GM18499 (cell line): ENCODE measurements around the gene HBS1L.
A peak's percentile ranks its signal among the peaks of the same experiment; 100 is the strongest.

Source experiments
- ATAC-seq: cut with Tn5 transposase; IDR thresholded peaks from one replicate; pipeline ENCODE4 v1.9.1; 2021; ENCODE audit warnings: moderate number of reproducible peaks; ENCODE audit not compliant: insufficient read depth, unreplicated experiment

The HBS1L gene

DNA sequence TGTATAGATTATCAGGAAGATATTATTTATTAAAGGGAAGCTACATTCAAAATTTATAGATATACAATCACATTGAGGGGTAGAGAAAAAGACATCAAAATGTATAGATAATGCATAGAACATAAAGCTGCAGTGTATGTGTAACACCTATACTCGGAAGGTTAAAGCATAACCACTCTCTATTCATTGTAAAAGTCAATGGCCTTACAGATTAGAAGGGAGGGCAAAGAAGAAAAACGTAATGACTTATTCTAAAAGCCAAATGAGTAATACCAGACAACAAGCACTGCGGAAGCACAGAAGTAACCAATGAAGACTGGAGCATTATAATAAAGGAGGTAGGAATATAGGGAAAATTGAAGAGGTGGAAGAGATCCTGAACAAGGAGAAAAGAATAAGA lies 11.3 kb downstream of the HBS1L start:
- no peak for ATAC-seq

GRCh38 chr6:135038335-135038734 lies 16.3 kb downstream of the HBS1L start:
- no peak for ATAC-seq

DNA sequence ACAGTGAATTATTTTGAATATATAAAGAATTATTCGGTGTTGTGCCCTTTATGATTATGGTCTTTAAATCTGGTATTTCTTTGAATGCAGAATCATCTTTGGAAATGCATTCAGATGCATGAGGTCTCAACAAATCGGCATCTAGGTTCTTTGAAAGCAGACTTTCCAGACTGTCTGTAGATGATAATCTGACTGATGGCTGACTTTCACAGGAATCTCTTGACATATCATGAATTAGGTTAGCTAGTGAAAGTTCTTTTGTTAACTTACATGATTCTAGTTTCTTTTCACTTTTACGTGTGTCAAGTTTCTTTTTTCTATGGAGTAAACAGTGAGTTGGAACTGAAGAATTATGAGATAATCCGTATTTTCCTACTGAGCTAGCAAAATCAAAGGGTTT lies 17.1 kb downstream of the HBS1L start:
- no peak for ATAC-seq

DNA sequence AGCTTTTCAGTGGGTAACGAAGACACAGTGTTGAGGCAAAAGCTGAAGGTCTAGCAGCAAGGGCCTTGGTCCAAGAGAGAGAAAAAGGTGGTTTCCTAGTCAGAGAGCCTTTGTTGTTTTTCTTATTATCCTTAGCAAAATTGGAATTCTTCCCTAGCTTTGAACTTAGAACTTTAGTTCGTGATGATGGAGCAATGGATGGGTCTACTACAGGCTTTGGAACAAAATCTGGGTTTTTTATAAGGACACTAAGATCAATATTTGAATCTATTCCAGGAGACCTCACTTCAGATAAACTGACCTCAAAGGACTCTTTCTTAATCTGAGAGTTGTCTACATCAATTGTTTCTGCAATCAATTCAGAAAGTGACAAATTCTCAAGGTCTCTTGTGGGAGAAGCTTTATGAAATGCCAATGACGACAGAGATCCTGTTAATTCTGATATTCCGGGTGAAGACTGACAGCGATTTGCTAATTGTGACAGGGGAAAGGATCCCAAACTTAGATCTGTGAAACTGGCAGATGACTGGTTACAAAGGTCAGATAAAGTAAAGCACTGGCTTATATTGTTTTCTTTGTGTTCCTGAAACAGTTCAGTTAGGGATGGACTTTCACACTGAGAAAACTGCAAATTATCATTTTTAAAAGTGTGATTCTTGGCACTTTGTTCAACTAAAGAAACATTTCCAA lies 17.7 kb downstream of the HBS1L start:
- ATAC-seq, result no peak

DNA sequence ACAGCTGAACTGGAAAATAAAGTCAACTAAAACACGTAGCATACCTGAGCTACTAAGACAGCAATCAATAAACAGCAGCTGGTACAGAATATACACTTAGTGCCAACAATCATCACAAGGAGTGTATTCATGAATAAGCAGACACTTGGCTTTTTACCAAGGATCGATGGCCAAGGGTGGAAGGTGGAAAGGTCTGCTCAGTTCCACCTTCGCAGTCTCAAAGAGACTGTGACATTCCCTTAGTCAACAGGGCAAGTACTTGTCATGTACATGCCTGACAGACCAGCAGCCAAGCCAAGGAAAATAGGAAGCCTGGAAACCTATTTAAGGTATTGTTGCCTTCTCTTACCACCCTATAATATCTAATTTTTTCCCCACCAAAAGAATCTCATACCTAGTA lies 21.4 kb downstream of the HBS1L start:
- no peak for ATAC-seq

DNA sequence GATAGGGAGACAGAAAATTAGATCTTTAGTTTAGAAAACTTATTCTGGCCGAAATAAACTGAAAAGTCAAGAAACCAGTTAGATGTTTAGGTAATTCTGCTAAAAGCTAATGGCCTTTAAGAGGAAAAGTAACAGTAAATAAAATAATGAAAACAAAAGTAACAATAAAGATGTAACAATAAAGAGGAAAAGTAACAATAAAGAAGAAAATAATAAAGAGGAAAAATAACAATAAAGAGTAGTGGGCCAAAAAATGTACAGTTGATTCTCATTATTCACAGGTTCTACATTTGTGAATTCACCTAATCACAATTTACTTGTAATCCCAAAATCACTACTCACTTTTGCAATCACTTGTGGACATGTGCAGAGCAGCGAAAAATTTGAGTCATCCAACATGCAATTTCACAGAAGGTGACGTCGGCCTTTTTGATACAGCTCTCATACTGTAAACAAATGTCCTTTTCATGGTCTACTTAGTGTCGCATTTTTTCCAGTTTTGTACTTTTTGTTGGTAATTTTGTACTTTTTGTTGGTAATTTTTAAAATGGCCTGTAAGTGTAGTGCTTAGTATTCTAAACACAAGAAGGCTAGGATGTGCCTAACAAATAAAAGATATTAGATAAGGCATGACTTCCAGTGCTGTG lies 24.0 kb downstream of the HBS1L start:
- no peak for ATAC-seq

DNA sequence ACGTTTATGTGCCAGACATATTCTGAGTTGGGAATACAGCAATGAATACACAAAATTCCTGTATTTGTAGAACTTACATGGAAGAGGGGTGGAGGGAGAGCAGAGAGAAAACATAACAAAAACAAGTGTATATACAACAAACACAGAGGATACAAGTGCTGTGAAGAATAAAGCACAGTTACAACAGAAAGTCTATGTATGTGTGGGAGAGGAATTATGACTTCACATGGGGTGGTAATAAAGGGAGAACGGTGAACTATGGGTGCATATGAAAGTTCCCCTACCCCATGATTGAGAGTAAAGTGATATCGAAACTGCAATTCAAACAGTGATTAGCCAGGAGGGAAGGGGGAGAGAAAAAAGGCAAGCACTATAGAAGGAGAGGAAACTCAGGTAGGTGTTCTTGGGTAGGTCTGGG lies 24.6 kb downstream of the HBS1L start:
- peak; percentile 92 for ATAC-seq

GRCh38 chr6:135025775-135026174 lies 28.8 kb downstream of the HBS1L start:
- ATAC-seq, result no peak

DNA sequence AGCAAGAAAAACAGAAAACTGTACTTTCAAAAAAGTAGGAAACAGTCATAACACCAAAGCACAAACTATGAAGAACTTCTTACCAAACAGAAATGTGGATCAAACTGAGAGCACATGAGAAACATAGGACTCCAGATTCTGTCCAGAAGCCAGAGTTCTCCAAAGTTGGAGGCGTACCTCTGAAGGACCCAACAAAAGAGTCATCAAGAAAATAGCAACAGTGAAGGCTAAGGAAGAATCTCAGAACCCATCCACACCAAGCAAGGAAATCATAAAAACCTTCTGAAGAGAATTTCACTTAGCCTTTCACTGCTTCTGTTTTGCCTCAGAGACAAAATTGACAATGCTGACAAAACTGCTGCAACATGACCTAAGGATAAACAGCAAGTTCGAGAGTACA lies 29.4 kb downstream of the HBS1L start:
- no peak for ATAC-seq

DNA sequence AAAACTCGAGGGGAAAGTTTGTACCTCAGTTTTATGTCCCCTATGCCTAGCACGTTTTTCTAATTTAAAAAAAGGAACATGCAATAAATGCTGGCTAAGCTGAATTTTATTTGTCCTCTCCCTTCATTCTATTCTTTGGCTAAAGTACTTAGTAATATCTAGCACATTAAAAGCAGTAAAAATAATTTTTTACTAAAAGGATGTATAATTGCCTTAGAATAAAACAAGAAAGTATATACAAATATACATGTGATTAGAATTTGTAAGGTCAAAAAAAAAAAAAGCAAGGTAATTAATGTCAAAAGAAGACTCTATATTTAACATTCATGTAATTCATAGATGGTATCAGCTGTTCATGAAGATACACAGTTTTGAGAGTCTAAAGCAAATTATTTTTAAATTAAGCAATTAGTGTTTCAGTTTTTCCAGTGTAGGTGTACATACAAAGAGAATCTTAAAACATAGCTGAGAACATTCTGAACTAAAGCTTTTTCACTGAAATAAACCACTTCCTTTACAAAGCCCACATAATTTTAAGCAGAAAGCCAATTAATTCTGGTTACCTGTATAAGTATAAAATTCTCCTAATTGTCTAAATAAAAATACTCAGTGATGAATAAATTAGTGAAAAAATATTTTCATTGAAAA lies 32.4 kb downstream of the HBS1L start:
- ATAC-seq, result no peak

- ATAC-seq, result no peak
Observed at GRCh38 chr6:135021310-135022049, 33.1 kb downstream of the HBS1L start.

- ATAC-seq, result no peak
Observed at GRCh38 chr6:135018941-135019340, 35.7 kb downstream of the HBS1L start.

DNA sequence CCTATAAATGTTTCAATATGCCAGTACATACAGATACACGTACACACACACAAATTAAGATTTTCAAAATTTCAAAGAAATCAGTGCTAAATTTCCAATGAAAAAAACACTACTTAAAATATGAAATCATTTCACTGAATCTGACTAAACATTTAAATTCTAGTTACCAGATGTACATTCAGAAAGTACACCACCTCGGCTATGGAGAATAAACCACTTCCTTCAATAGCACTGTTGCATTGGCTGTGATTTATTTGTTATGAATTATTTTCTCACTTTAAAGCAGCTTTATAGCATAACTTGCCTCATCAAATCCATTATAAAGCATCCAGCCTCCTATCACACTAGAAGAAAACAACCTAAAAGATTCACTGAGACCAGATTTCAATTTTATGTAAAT lies 36.6 kb downstream of the HBS1L start:
- ATAC-seq, result no peak

DNA sequence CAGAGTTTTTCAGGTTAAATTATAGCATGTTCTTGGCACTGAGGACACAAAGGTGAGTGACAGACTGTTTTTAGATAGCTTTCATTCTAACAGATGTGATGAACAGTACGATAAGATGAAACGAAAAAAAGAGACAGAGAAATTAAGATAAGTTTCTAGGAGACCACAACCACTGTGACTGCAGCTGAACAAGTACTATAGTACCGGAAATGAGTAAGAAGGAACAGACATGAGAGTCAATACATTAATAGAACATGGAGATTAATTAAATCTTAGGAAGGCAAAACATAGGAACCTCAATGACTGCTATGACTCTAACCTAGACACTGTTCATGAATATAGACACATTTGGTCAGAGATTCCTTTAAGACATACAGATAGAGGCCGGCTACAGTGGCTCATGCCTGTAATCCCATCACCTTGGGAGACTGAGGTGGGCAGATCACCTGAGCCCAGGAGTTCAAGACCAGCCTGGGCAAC lies 40.2 kb downstream of the HBS1L start:
- peak; percentile 90 for ATAC-seq

GRCh38 chr6:135013211-135013610 lies 41.4 kb downstream of the HBS1L start:
- ATAC-seq, result no peak

- no peak for ATAC-seq
Observed at GRCh38 chr6:135012764-135013163, 41.9 kb downstream of the HBS1L start.

GRCh38 chr6:135012349-135012748 lies 42.3 kb downstream of the HBS1L start:
- ATAC-seq, result no peak

DNA sequence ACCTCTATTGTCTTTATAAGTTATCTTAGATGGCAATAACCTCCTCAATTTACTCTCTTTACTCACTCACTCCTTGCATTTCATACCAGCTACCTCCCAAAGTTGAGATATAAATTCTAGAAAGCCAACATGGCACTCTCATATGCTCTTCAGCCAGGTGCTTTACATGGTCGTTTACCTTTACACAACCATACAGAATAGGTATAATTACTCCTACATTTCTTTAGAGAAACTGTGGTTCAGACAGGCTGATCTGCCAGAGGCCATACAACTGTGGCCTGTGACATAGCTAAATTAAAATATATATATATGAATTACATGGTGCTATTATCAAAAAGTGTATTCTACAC lies 45.7 kb downstream of the HBS1L start:
- no peak for ATAC-seq

GRCh38 chr6:135008072-135008940 lies 46.3 kb downstream of the HBS1L start:
- peak; percentile 68 for ATAC-seq

- no peak for ATAC-seq
Observed at GRCh38 chr6:135006386-135006914, 48.2 kb downstream of the HBS1L start.
